OCI-LY3 (cell line): ENCODE results near the gene SERGEF.

Experiments
- CTCF ChIP-seq: fragments of 200-600, 300-600 bp; sonication (generic); IDR thresholded peaks from 2 replicates; pipeline ENCODE4 v1.5.1; 2014; ENCODE audit warnings: antibody characterized with exemption, low read length, low read depth
- EZH2phosphoT487 ChIP-seq: fragments of 200-600 bp; shearing (Covaris generic); IDR thresholded peaks from 2 replicates; pipeline ENCODE4 v1.6.1; 2018; ENCODE audit warnings: antibody characterized with exemption, mixed run types, low read depth

GRCh38 chr11:17781626-17782025 lies 231.2 kb downstream of the SERGEF start:
- TF ChIP-seq CTCF (no peak), EZH2phosphoT487 (no peak)
